HepG2 (cell line): ENCODE data around the gene RAMP1. TPM values are rescaled to one million over a fixed set of nuclear protein-coding genes. Genes with fewer than 3 reads are reported as not detected.
A peak's percentile ranks its signal among the peaks of the same experiment; 100 is the strongest.

Experiments
- CBX2 ChIP-seq, 2 experiments: fragments of 200-600 bp in 1 of 2; sonication (generic); formaldehyde crosslinking in 1 of 2; IDR thresholded peaks; 2 replicates each; pipeline versions ENCODE4 v1.7.0 to v1.8.1; 2018 to 2022; ENCODE audit warnings: low read depth in 2 of 2, low read length in 1 of 2, mild to moderate bottlenecking in 1 of 2, missing genetic modification reagents in 1 of 2
- CCAR2 ChIP-seq: fragments of 200-400 bp; formaldehyde crosslinking; optimal IDR thresholded peaks from 2 replicates; pipeline ENCODE3; 2018; ENCODE audit warnings: low read depth, mild to moderate bottlenecking, low read length, moderate library complexity
- CCDC6 ChIP-seq: sonication (generic); formaldehyde crosslinking; IDR thresholded peaks from 2 replicates; pipeline ENCODE4 v1.8.1; 2022; ENCODE audit warnings: mild to moderate bottlenecking, missing genetic modification reagents, moderate library complexity
- CREB1 ChIP-seq, 2 experiments: fragments of 450-650 bp in 1 of 2; IDR thresholded peaks; 2 replicates each; pipeline ENCODE4 v1.6.1; 2016 to 2017; ENCODE audit warnings: control low read depth in 1 of 2, mild to moderate bottlenecking in 1 of 2, missing compliant biosample characterization in 1 of 2, missing genetic modification characterization in 1 of 2
- CREB3 ChIP-seq: sonication (generic); formaldehyde crosslinking; IDR thresholded peaks from 2 replicates; pipeline ENCODE4 v1.5.0; 2020; ENCODE audit warnings: missing genetic modification reagents
- DNMT1 ChIP-seq: sonication (generic); formaldehyde crosslinking; IDR thresholded peaks from 2 replicates; pipeline ENCODE4 v1.5.1; 2020; ENCODE audit warnings: mild to moderate bottlenecking, missing genetic modification reagents
- JUN ChIP-seq: sonication (generic); formaldehyde crosslinking; IDR thresholded peaks from 2 replicates; pipeline ENCODE4 v1.4.0; 2020; ENCODE audit warnings: mild to moderate bottlenecking, missing genetic modification reagents
- MNT ChIP-seq: fragments of 450-650 bp; IDR thresholded peaks from 2 replicates; pipeline ENCODE4 v1.6.1; 2016
- NFKB2 ChIP-seq: sonication (generic); formaldehyde crosslinking; IDR thresholded peaks from 2 replicates; pipeline ENCODE4 v1.4.0; 2020; ENCODE audit warnings: missing genetic modification reagents, borderline replicate concordance
- SATB2 ChIP-seq: sonication (generic); formaldehyde crosslinking; IDR thresholded peaks from 2 replicates; pipeline ENCODE4 v1.5.0; 2020; ENCODE audit warnings: missing genetic modification reagents
- TBP ChIP-seq: sonication (generic); formaldehyde crosslinking; IDR thresholded peaks from 2 replicates; pipeline ENCODE4 v1.5.0; 2020; ENCODE audit warnings: missing genetic modification reagents
- TGIF2 ChIP-seq: IDR thresholded peaks from 2 replicates; pipeline ENCODE4 v1.6.1; 2016; ENCODE audit warnings: control low read depth, missing compliant biosample characterization
- ZNF318 ChIP-seq: sonication (generic); formaldehyde crosslinking; IDR thresholded peaks from 2 replicates; pipeline ENCODE4 v1.4.0; 2020; ENCODE audit warnings: mild to moderate bottlenecking, missing genetic modification reagents
- ZNF564 ChIP-seq: sonication (generic); formaldehyde crosslinking; IDR thresholded peaks from 2 replicates; pipeline ENCODE4 v1.8.1; 2023; ENCODE audit warnings: mild to moderate bottlenecking, missing genetic modification reagents
- ZNF616 ChIP-seq: sonication (generic); formaldehyde crosslinking; IDR thresholded peaks from 2 replicates; pipeline ENCODE4 v1.5.0; 2020; ENCODE audit warnings: low read depth, mild to moderate bottlenecking, missing genetic modification reagents
- polyA plus RNA-seq, 8 experiments: library from polyadenylated mRNA; depleted of rRNA in 3 of 8; stranded (reverse) in 7 of 8; unstranded in 1 of 8; fragments of >200 nt; fragmentation: Illumina TruSeq in 4 of 8; extraction: Trizol in 4 of 8; gene quantifications; 2 replicates each; pipeline versions ENCODE4 v1.2.1 to v1.2.3, GENCODE V29; 2011 to 2016; ENCODE audit warnings: low read depth in 4 of 8, missing spikeins in 1 of 8, mixed read lengths in 1 of 8; ENCODE audit not compliant: insufficient read depth in 1 of 8
- total RNA-seq, 5 experiments: library from RNA; depleted of rRNA; stranded (reverse); fragments of >200 nt; fragmentation: Illumina TruSeq; extraction: Trizol; gene quantifications; 2 replicates each; pipeline ENCODE4 v1.2.3, GENCODE V29; 2016; ENCODE audit warnings: low read depth in 1 of 5
- TF ChIP-seq, protein P1 (sequence below): sonication (generic); formaldehyde crosslinking; IDR thresholded peaks from 2 replicates; pipeline ENCODE4 v1.4.0; 2020; ENCODE audit warnings: missing genetic modification reagents
- TF ChIP-seq, protein P2 (sequence below): sonication (generic); formaldehyde crosslinking; IDR thresholded peaks from 2 replicates; pipeline ENCODE4 v1.5.1; 2020; ENCODE audit warnings: missing genetic modification reagents, mild to moderate bottlenecking, borderline replicate concordance

The RAMP1 gene
- total and polyA plus RNA-seq, 2 of the 13 experiments (the other 11 are each of a cell fraction or from before 2014, with no cell fraction given): 0.29 to 0.61 TPM

GRCh38 chr2:237920673-237921072 is 61.2 kb downstream of the RAMP1 start (continued):
- TF ChIP-seq, protein P1, sequence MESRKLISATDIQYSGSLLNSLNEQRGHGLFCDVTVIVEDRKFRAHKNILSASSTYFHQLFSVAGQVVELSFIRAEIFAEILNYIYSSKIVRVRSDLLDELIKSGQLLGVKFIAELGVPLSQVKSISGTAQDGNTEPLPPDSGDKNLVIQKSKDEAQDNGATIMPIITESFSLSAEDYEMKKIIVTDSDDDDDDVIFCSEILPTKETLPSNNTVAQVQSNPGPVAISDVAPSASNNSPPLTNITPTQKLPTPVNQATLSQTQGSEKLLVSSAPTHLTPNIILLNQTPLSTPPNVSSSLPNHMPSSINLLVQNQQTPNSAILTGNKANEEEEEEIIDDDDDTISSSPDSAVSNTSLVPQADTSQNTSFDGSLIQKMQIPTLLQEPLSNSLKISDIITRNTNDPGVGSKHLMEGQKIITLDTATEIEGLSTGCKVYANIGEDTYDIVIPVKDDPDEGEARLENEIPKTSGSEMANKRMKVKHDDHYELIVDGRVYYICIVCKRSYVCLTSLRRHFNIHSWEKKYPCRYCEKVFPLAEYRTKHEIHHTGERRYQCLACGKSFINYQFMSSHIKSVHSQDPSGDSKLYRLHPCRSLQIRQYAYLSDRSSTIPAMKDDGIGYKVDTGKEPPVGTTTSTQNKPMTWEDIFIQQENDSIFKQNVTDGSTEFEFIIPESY (CRISPR knock-in tag): no peak
- TF ChIP-seq CBX2 (IDR thresholded peaks at IDR 0.05; ENCODE audit: low read depth, low read length) (no peak), CBX2 (CRISPR knock-in tag; IDR thresholded peaks at IDR 0.05; ENCODE audit: low read depth) (no peak), SATB2 (CRISPR knock-in tag) (no peak), NFKB2 (CRISPR knock-in tag) (0 out of 2 replicates have a peak, but pooled peaks have one; percentile 25), DNMT1 (CRISPR knock-in tag) (no peak), ZNF564 (CRISPR knock-in tag) (no peak), TGIF2 (CRISPR knock-in tag) (no peak), TBP (CRISPR knock-in tag) (no peak), CREB1 (IDR thresholded peaks at IDR 0.05) (no peak), CREB1 (CRISPR knock-in tag; IDR thresholded peaks at IDR 0.05) (no peak), CCAR2 (no peak), CCDC6 (no peak), ZNF616 (no peak), CREB3 (CRISPR knock-in tag) (no peak), ZNF318 (no peak), MNT (peak; percentile 77), JUN (CRISPR knock-in tag) (no peak)
- TF ChIP-seq, protein P2, sequence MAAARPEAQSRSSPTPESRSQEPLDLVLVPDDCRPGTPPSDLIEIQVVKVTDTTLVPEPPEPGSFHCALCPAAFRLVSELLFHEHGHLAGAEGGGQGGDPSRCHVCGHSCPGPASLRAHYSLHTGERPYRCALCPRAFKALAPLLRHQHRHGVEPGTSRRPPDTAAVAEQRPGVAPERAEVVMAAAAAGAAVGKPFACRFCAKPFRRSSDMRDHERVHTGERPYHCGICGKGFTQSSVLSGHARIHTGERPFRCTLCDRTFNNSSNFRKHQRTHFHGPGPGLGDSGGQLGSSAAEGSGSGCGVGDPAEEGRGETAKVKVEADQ (CRISPR knock-in tag): no peak
